GM12872 (cell line): ENCODE results near the gene RHBDL3.

Experiments used
- CTCF ChIP-seq: IDR thresholded peaks from 3 replicates; pipeline ENCODE4 v1.5.1; 2011; ENCODE audit warnings: low read depth, mild to moderate bottlenecking, low read length, moderate library complexity; ENCODE audit not compliant: insufficient read depth

The RHBDL3 gene

GRCh38 chr17:32285746-32286517 is 20.3 kb downstream of the RHBDL3 start:
- TF ChIP-seq CTCF, result no peak

GRCh38 chr17:32286518-32286900 is 20.9 kb downstream of the RHBDL3 start:
- no peak for TF ChIP-seq CTCF

GRCh38 chr17:32287804-32288511 is 22.3 kb downstream of the RHBDL3 start:
- TF ChIP-seq CTCF, result no peak

- no peak for TF ChIP-seq CTCF
Observed at GRCh38 chr17:32288615-32289014, 23.0 kb downstream of the RHBDL3 start.

GRCh38 chr17:32289471-32290070 is 23.9 kb downstream of the RHBDL3 start:
- no peak for TF ChIP-seq CTCF

GRCh38 chr17:32292094-32292493 is 26.5 kb downstream of the RHBDL3 start:
- no peak for TF ChIP-seq CTCF

GRCh38 chr17:32297424-32297823 is 31.8 kb downstream of the RHBDL3 start:
- no peak for TF ChIP-seq CTCF
